GM12878 (cell line): ENCODE measurements around the gene SLC9B1. TPM values are rescaled to one million over a fixed set of nuclear protein-coding genes. Genes with fewer than 3 reads are reported as not detected.

Source experiments
- BCL11A ChIP-seq: IDR thresholded peaks from 2 replicates; pipeline ENCODE4 v1.6.1; 2011; ENCODE audit warnings: low read depth, low read length
- CTCF ChIP-seq, 3 experiments: IDR thresholded peaks in 2 of 3; conservative IDR thresholded peaks in 1 of 3; 2 replicates each; pipeline ENCODE4 v1.5.1; 2011; ENCODE audit warnings: low read depth in 3 of 3, low read length in 3 of 3, mild to moderate bottlenecking in 3 of 3, control low read depth in 2 of 3, moderate library complexity in 2 of 3, inconsistent platforms in 1 of 3, mixed read lengths in 1 of 3; ENCODE audit not compliant: control insufficient read depth in 2 of 3, insufficient read depth in 1 of 3; ENCODE audit errors: extremely low read depth in 1 of 3
- EGR1 ChIP-seq, 2 experiments: IDR thresholded peaks; 1 replicate in 1 of 2; 2 replicates in 1 of 2; pipeline ENCODE4 v1.6.1; 2011 to 2012; ENCODE audit warnings: low read depth in 2 of 2, low read length in 2 of 2, borderline replicate concordance in 1 of 2, mild to moderate bottlenecking in 1 of 2, moderate library complexity in 1 of 2
- FOXK2 ChIP-seq: fragments of 450-650 bp; IDR thresholded peaks from 2 replicates; pipeline ENCODE4 v1.6.1; 2017; ENCODE audit warnings: mild to moderate bottlenecking, moderate library complexity
- GATAD2B ChIP-seq: fragments of 450-650 bp; conservative IDR thresholded peaks from 2 replicates; pipeline ENCODE4 v1.6.1; 2017; ENCODE audit warnings: low read depth, mild to moderate bottlenecking, moderate library complexity
- HDAC6 ChIP-seq: fragments of 200-600 bp; sonication (generic); IDR thresholded peaks from one replicate; pipeline ENCODE4 v1.8.0; 2017; ENCODE audit warnings: antibody characterized with exemption; ENCODE audit not compliant: unreplicated experiment
- IKZF1 ChIP-seq: fragments of 450-650 bp; conservative IDR thresholded peaks from 2 replicates; pipeline ENCODE4 v1.6.1; 2017; ENCODE audit warnings: antibody characterized with exemption, mild to moderate bottlenecking
- PRDM15 ChIP-seq: fragments of 450-650 bp; formaldehyde crosslinking; IDR thresholded peaks from 2 replicates; pipeline ENCODE4 v1.4.0; 2020; ENCODE audit warnings: mild to moderate bottlenecking, moderate library complexity
- REST ChIP-seq: IDR thresholded peaks from 2 replicates; pipeline ENCODE4 v1.6.1; 2012; ENCODE audit warnings: mild to moderate bottlenecking, low read depth, low read length
- SMAD5 ChIP-seq: IDR thresholded peaks from 2 replicates; pipeline ENCODE4 v1.6.1; 2016; ENCODE audit warnings: antibody characterized with exemption, low read depth
- USF1 ChIP-seq: IDR thresholded peaks from 2 replicates; pipeline ENCODE4 v1.6.1; 2011; ENCODE audit warnings: borderline replicate concordance, low read depth, mild to moderate bottlenecking, moderate library complexity, mixed read lengths, low read length; ENCODE audit not compliant: insufficient read depth; ENCODE audit errors: extremely low read length
- ZBTB40 ChIP-seq: fragments of 450-650 bp; IDR thresholded peaks from 2 replicates; pipeline ENCODE4 v1.6.1; 2016; ENCODE audit warnings: mild to moderate bottlenecking, moderate library complexity, borderline replicate concordance
- ZZZ3 ChIP-seq: IDR thresholded peaks from 2 replicates; pipeline ENCODE4 v1.6.1; 2011; ENCODE audit warnings: low read depth; ENCODE audit not compliant: control insufficient read depth, insufficient read length
- polyA plus RNA-seq, 11 experiments: library from polyadenylated mRNA; depleted of rRNA in 4 of 11; unstranded in 6 of 11; stranded (reverse) in 5 of 11; fragments of >200 nt; fragmentation: Nextera tagmentation in 4 of 11; fragmentation: Illumina TruSeq in 1 of 11; extraction: Ambion mirVana in 4 of 11; extraction: Trizol in 1 of 11; gene quantifications; 1 replicate in 1 of 11; 2 replicates in 10 of 11; pipeline versions ENCODE4 v1.2.1 to v1.2.3, GENCODE V29; 2011 to 2016; ENCODE audit warnings: inconsistent platforms in 2 of 11, missing spikeins in 2 of 11, low read depth in 1 of 11
- total RNA-seq, 4 experiments: library from RNA; depleted of rRNA in 3 of 4; stranded (reverse); fragments of >200 nt in 3 of 4; fragmentation: Illumina TruSeq in 1 of 4; extraction: Trizol in 1 of 4; gene quantifications; 2 replicates each; pipeline versions ENCODE4 v1.2.1 to v1.2.3, GENCODE V29; 2013 to 2021

Gene SLC9B1
- total and polyA plus RNA-seq, 10 of the 15 experiments (the other 5 are each of a cell fraction or from before 2014, with no cell fraction given): 1.0 to 3.5 (median 1.8) TPM

- no peak for TF ChIP-seq CTCF (IDR thresholded peaks at IDR 0.05 in 2 of 3, conservative IDR thresholded peaks at IDR 0.05 in 1 of 3; ENCODE audit: control insufficient read depth in 2 of 3, extremely low read depth in 1 of 3, insufficient read depth in 1 of 3, low read depth in 3 of 3, low read length in 3 of 3)
- peak; percentile 96 for TF ChIP-seq USF1
- no peak for TF ChIP-seq HDAC6
- TF ChIP-seq IKZF1: peak; percentile 93
- peak; percentile 35 to 73 for TF ChIP-seq EGR1 (IDR thresholded peaks at IDR 0.05; ENCODE audit: borderline replicate concordance in 1 of 2, low read depth in 2 of 2, low read length in 2 of 2)
- TF ChIP-seq PRDM15: no peak
- peak; percentile 73; the same call in 1 of the 2 replicates for TF ChIP-seq SMAD5
- TF ChIP-seq ZZZ3: no peak
- TF ChIP-seq BCL11A: no peak
- 0 out of 2 replicates have a peak, but pooled peaks have one; percentile 14 for TF ChIP-seq REST
- peak; percentile 95 for TF ChIP-seq GATAD2B
- TF ChIP-seq ZBTB40: no peak
- TF ChIP-seq FOXK2: no peak
These were observed 150.5 kb downstream of the SLC9B1 start, which contains the start of gene CISD2 (continued) for GRCh38 chr4:102868781-102869568.
